GM19238 (cell line): ENCODE measurements around the gene NDUFA9.

Experiments used
- DNase-seq: peaks from one replicate; pipeline ENCODE4 v3.0.0; 2011; ENCODE audit warnings: low spot score; ENCODE audit not compliant: insufficient read length

The NDUFA9 gene

DNA sequence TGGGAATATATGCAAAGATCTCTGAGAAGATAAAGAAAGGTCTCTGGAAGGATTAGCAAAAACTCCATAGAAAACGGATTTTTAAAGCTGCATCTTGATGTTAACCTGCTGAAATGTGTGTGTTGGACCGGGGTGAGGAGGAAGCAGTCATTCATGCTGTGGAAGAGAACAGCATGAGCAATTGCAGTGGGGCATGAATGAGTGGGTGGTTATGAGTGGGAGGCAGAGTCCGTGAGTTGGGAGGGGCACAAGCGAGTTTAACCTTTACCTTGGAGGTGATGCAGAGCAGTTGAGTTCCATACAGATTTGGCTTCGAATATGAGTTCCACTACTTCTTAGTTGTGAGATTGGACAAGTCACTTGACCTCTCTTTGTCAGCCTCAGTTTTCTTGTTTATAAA is 41.8 kb downstream of the NDUFA9 start:
- DNase-seq: no peak
